ENCODE measurements around the gene CSF2. TPM values are rescaled to one million over a fixed set of nuclear protein-coding genes. Genes with fewer than 3 reads are reported as not detected.

Gene CSF2
- total RNA-seq, 2 experiments from 2014 or later, result 61.5 to 64.1 TPM

DNA sequence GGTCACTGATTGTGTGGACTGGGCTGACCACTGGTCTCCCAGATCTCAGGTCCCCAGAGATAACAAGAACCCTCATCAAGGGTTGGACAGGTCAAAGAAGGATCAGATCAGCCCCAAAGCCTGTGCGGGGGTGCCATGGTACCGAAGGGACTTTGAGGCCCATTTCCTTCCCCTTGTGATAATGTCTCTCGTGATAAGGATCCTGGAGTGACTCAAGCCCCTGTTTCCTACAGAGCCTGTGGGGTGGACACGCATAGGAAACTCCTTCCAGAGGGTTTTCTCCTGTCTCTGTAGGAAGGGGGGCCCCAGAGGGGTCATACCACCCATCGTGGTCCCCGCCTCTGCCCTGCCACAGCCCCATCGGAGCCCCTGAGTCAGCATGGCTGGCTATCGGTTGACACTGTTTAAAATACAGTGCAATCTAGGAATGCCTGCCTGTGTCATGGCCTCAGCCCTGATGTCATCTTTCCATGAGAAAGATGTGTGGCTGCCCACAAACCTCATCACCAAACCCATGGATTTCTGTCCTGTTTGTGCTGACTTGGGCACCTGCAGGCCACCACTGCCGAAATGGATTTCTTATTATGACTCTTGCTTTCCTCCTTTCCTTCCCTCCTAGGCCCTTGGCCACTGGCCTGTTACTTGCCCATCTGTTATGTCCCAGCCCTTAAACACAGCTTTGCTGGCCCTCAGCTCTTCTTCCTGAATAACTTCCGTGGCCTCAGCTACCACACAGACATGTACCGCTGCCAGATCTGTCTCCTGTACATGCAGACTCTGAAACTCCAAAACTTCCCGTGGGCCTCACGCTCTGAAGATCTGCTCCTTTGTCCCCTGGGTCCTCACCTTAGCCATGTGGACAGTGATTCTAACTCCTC lies 2.9 kb upstream of the CSF2 start:
- CTCF ChIA-PET, result interaction anchor here (1.2 to 2.3 kb wide), 2 partner anchors 33 to 110 kb away, joined by 3 to 7 read pairs; no protein-coding TSS in a partner anchor
- peaks cover 58% of the 10 kb centered on the region for H3K4me1 Mint-ChIP-seq (ENCODE audit: low read depth)
- H3K4me3 Mint-ChIP-seq, result no peak overlapping the region

DNA sequence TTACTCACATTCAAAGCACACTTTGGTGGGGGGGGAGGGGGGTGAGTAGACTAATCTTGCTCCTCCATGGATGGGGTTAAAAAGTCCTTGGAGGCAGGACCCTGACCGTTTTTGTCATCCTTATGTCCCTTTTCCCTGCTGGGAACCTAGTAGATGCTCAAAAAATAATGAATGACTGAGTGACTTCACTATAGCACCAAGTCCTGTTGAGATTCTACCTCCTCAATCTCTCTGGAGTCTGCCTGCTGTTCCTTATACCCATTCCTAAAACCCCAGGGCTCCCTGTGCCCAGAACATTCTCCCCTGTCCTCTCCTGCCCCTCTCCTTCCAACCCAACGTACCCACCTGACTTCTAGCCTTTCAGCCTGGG lies 2.3 kb upstream of the CSF2 start:
- H3K4me1 Mint-ChIP-seq (ENCODE audit: low read depth), result peaks cover 60% of the 10 kb centered on the region

More for the DNA sequence above, 2.9 kb upstream of the CSF2 start:
- DNase-seq (peak; percentile 80), ATAC-seq (peak; percentile 64)
- Mint-ChIP-seq H3K27me3 (no peaks in the 10 kb centered on the region), H3K36me3 (ENCODE audit: low read depth) (peaks cover 16% of the 10 kb centered on the region), H3K9me3 (no peaks in the 10 kb centered on the region), H3K27ac (peak overlapping the region; percentile 65)
- POLR2A ChIA-PET, result interaction anchor here (2.0 kb wide), 1 partner anchor 34 kb away, joined by 6 read pairs; no protein-coding TSS in a partner anchor
- TF ChIP-seq, protein P1, sequence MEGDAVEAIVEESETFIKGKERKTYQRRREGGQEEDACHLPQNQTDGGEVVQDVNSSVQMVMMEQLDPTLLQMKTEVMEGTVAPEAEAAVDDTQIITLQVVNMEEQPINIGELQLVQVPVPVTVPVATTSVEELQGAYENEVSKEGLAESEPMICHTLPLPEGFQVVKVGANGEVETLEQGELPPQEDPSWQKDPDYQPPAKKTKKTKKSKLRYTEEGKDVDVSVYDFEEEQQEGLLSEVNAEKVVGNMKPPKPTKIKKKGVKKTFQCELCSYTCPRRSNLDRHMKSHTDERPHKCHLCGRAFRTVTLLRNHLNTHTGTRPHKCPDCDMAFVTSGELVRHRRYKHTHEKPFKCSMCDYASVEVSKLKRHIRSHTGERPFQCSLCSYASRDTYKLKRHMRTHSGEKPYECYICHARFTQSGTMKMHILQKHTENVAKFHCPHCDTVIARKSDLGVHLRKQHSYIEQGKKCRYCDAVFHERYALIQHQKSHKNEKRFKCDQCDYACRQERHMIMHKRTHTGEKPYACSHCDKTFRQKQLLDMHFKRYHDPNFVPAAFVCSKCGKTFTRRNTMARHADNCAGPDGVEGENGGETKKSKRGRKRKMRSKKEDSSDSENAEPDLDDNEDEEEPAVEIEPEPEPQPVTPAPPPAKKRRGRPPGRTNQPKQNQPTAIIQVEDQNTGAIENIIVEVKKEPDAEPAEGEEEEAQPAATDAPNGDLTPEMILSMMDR (IDR thresholded peaks at IDR 0.05), result no peak
- intact Hi-C loops (cut with micrococcal nuclease), result loop anchor here (5.0 kb wide), 1 partner anchor 42 kb away; no protein-coding TSS in a partner anchor

DNA sequence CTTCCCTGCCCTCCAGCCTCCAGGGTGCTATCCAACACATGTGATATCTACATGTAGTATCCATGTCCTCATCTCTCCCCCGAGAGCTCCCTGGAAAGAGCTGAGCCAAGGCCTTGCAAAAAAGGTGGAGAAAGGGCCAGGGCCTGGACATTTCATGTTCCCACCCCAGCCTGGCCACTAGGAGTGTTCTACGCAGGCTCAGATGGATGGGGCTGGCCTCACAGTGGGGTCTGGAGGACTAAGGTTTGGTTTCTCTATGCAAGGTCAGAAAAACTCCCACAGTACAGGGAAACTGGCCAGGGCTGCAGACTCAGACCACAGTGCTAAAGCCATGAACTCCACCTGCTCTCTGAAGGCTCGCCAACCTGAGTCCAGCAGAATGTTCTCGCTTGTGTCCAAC lies 1.5 kb upstream of the CSF2 start:
- Mint-ChIP-seq H3K27me3 (no peaks in the 10 kb centered on the region), H3K4me1 (ENCODE audit: low read depth) (peaks cover 59% of the 10 kb centered on the region), H3K9me3 (no peaks in the 10 kb centered on the region), H3K4me3 (no peak overlapping the region), H3K27ac (peak overlapping the region; percentile 58), H3K36me3 (ENCODE audit: low read depth) (peaks cover 20% of the 10 kb centered on the region)
- TF ChIP-seq, protein P1 (IDR thresholded peaks at IDR 0.05), result no peak
- ChIA-PET CTCF (interaction anchor here (0.8 to 4.0 kb wide), 6 partner anchors 15 to 166 kb away, joined by 3 to 10 read pairs (median 4); no protein-coding TSS in a partner anchor), POLR2A (interaction anchor here (0.8 to 2.0 kb wide), 5 partner anchors 10 to 222 kb away, joined by 3 to 6 read pairs (median 3); no protein-coding TSS in a partner anchor)
- intact Hi-C loops (cut with micrococcal nuclease), result loop anchor here (5.0 kb wide), 1 partner anchor 40 kb away; no protein-coding TSS in a partner anchor
- DNase-seq (no peak), ATAC-seq (no peak)

More for the DNA sequence above, 2.3 kb upstream of the CSF2 start:
- TF ChIP-seq, protein P1 (IDR thresholded peaks at IDR 0.05), result no peak
- ChIA-PET POLR2A (interaction anchor here (1.1 to 2.0 kb wide), 2 partner anchors 33 to 222 kb away, joined by 3 to 6 read pairs; no protein-coding TSS in a partner anchor), CTCF (interaction anchor here (1.2 to 4.0 kb wide), 4 partner anchors 16 to 167 kb away, joined by 3 to 10 read pairs (median 5); no protein-coding TSS in a partner anchor)
- H3K36me3 Mint-ChIP-seq (ENCODE audit: low read depth), result peaks cover 18% of the 10 kb centered on the region
- H3K27ac Mint-ChIP-seq, result peak overlapping the region; percentile 65
- H3K9me3 Mint-ChIP-seq, result no peaks in the 10 kb centered on the region
- no peak overlapping the region for H3K4me3 Mint-ChIP-seq
- intact Hi-C loops (cut with micrococcal nuclease), result loop anchor here (5.0 kb wide), 1 partner anchor 41 kb away; no protein-coding TSS in a partner anchor
- no peaks in the 10 kb centered on the region for H3K27me3 Mint-ChIP-seq
- DNase-seq (no peak), ATAC-seq (no peak)

DNA sequence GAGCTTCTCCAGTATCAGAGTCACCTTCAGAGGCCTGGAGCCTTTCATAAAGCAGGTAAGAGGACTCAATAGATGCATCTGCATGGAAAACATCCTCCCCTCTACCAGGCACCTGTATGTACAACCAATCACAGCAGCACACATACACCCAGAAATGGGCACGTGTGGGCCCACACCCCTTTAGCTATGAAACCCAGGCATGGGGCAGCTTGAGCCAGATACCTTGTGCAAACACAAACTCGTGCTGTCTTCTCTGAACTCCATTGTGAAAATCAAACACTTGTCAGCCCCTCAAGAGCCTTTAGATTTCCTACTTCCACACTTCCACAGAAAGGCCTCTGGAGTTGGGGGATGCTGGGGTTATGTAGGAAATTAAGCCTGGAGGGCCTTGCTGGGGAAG lies 1.1 kb upstream of the CSF2 start:
- no peak overlapping the region for H3K4me3 Mint-ChIP-seq
- DNase-seq, result no peak
- no peak for ATAC-seq
- TF ChIP-seq, protein P1 (IDR thresholded peaks at IDR 0.05), result no peak
- peaks cover 62% of the 10 kb centered on the region for H3K4me1 Mint-ChIP-seq (ENCODE audit: low read depth)
- H3K9me3 Mint-ChIP-seq, result no peaks in the 10 kb centered on the region
- no peaks in the 10 kb centered on the region for H3K27me3 Mint-ChIP-seq
- H3K27ac Mint-ChIP-seq, result peak overlapping the region; percentile 53
- POLR2A ChIA-PET, result interaction anchor here (0.8 to 1.2 kb wide), 5 partner anchors 10 to 221 kb away, joined by 3 to 4 read pairs (median 3); no protein-coding TSS in a partner anchor
- CTCF ChIA-PET, result interaction anchor here (0.8 to 4.0 kb wide), 7 partner anchors 7 to 166 kb away, joined by 3 to 10 read pairs (median 5); no protein-coding TSS in a partner anchor
- peaks cover 20% of the 10 kb centered on the region for H3K36me3 Mint-ChIP-seq (ENCODE audit: low read depth)
- intact Hi-C loops (cut with micrococcal nuclease), result loop anchor here (5.0 kb wide), 1 partner anchor 40 kb away; no protein-coding TSS in a partner anchor
